Prostate gland (tissue), 2 donors: Measurements from ENCODE around the gene FBXL7. TPM values are rescaled to one million over a fixed set of nuclear protein-coding genes. Genes with fewer than 3 reads are reported as not detected.

Experiments
- DNase-seq: peaks from one replicate; pipeline ENCODE4 v3.0.0-alpha.2; 2019; ENCODE audit warnings: low spot score
- H3K27ac ChIP-seq, 2 donors: fragments of 200-600 bp; sonication (generic); 2 replicates each; pipeline ENCODE4 v1.5.1; 2017 to 2019
- H3K27me3 ChIP-seq: fragments of 200-600 bp; sonication (generic); replicated peaks from 2 replicates; pipeline ENCODE4 v1.5.1; 2019; ENCODE audit not compliant: insufficient read depth
- H3K36me3 ChIP-seq, 2 donors: fragments of 200-600 bp; sonication (generic); 1 replicate in 1 of 2; 2 replicates in 1 of 2; pipeline versions ENCODE4 v1.5.1 to v1.8.1; 2017 to 2019
- H3K4me1 ChIP-seq: fragments of 200-600 bp; sonication (generic); replicated peaks from 2 replicates; pipeline ENCODE4 v1.5.1; 2019
- H3K4me3 ChIP-seq, 2 donors: fragments of 200-600 bp; sonication (generic); 2 replicates each; pipeline ENCODE4 v1.5.1; 2017 to 2019
- H3K9me3 ChIP-seq: fragments of 200-600 bp; sonication (generic); 2 replicates; pipeline ENCODE4 v1.5.1; 2017
- POLR2A ChIP-seq: fragments of 450-650 bp; IDR thresholded peaks from one replicate; pipeline ENCODE4 v1.6.1; 2016; ENCODE audit warnings: antibody characterized with exemption, mild to moderate bottlenecking
- POLR2AphosphoS5 ChIP-seq: sonication (generic); formaldehyde crosslinking; IDR thresholded peaks from one replicate; pipeline ENCODE4 v1.6.1; 2017; ENCODE audit warnings: antibody characterized with exemption
- WGBS: methylation state at CpG from one replicate; pipeline ENCODE4 v1.1.5; 2018; 5-methylcytosine and 5-hydroxymethylcytosine counted together
- intact Hi-C: fragments of 100-400 bp; cut with DNase I; formaldehyde crosslinking; loops from one replicate; pipeline ENCODE4 v1.14.2; 2022
- total RNA-seq, 2 donors: library from RNA; depleted of rRNA; stranded (reverse); fragments of >200 nt; gene quantifications; one replicate each; pipeline ENCODE4 v1.1.0, GENCODE V29; 2016
- TF ChIP-seq, protein P1 (sequence below), 4 experiments: fragments of 200-600 bp in 2 of 4; fragments of 450-650 bp in 2 of 4; sonication (generic) in 2 of 4; IDR thresholded peaks; 1 replicate in 3 of 4; 2 replicates in 1 of 4; pipeline ENCODE4 v1.5.1; 2016 to 2019; ENCODE audit warnings: antibody characterized with exemption in 4 of 4, mild to moderate bottlenecking in 2 of 4, moderate library complexity in 2 of 4

FBXL7 gene
- total RNA-seq, 2 donors from 2014 or later = 21.2 to 24.2 TPM

DNA sequence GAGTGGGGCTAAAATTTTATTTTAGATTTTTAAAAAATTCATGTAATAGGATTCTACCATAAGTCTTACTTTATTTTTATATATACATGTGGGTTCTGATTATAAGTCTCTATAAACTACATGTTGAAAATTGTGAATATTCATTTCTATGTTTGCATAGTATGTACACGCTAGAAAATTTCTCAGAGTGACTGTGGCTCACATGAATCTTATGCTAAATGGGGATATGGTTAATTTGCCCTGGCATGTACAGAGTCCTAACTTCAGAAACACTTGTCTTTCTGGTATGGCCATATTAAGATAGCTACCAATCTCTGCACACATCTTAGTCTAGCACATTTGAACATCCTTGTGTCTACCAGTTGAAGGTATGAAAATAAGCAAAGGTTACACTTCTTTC, 154.8 kb downstream of the FBXL7 start:
- Histone ChIP-seq H3K4me1 (no peaks in the 10 kb centered on the region), H3K36me3 (no peaks in the 10 kb centered on the region), H3K27me3 (no peaks in the 10 kb centered on the region), H3K27ac (no peak overlapping the region), H3K4me3 (no peak overlapping the region), H3K9me3 (no peaks in the 10 kb centered on the region)
- WGBS = 50% methylated on average over 1 of the region's 1 CpG
- intact Hi-C loops = no loop called here
- TF ChIP-seq POLR2A (no peak), POLR2AphosphoS5 (no peak)
- TF ChIP-seq, protein P1, sequence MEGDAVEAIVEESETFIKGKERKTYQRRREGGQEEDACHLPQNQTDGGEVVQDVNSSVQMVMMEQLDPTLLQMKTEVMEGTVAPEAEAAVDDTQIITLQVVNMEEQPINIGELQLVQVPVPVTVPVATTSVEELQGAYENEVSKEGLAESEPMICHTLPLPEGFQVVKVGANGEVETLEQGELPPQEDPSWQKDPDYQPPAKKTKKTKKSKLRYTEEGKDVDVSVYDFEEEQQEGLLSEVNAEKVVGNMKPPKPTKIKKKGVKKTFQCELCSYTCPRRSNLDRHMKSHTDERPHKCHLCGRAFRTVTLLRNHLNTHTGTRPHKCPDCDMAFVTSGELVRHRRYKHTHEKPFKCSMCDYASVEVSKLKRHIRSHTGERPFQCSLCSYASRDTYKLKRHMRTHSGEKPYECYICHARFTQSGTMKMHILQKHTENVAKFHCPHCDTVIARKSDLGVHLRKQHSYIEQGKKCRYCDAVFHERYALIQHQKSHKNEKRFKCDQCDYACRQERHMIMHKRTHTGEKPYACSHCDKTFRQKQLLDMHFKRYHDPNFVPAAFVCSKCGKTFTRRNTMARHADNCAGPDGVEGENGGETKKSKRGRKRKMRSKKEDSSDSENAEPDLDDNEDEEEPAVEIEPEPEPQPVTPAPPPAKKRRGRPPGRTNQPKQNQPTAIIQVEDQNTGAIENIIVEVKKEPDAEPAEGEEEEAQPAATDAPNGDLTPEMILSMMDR (IDR thresholded peaks at IDR 0.05) = no peak
- no peak for DNase-seq

DNA sequence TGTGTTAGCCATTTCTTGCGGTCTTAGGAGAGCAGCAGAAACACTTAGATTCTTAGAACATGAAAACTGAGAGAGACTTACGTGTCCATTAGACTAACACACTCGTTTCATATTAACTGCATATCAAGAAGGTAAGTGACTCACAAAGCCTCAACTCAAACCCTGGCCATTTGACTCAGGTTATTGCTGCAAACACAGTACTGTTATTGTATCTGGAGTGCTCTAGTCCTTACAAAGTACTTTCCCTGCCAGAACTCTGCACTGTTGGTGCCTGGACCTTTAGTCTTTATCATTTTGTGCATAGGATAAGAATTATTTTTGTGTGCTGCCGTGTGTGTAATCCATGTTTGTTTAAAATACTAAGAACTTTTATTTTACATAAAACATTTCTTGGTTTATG, 155.7 kb downstream of the FBXL7 start:
- intact Hi-C loops = no loop called here
- H3K36me3 ChIP-seq = no peaks in the 10 kb centered on the region
- no peak overlapping the region for H3K27ac ChIP-seq
- H3K27me3 ChIP-seq = no peaks in the 10 kb centered on the region
- no peaks in the 10 kb centered on the region for H3K9me3 ChIP-seq
- TF ChIP-seq POLR2AphosphoS5 (no peak), POLR2A (no peak)
- TF ChIP-seq, protein P1 (IDR thresholded peaks at IDR 0.05) = no peak
- H3K4me1 ChIP-seq = no peaks in the 10 kb centered on the region
- no peak overlapping the region for H3K4me3 ChIP-seq
- no peak for DNase-seq
- 95% methylated on average over 4 of the region's 4 CpGs for WGBS

DNA sequence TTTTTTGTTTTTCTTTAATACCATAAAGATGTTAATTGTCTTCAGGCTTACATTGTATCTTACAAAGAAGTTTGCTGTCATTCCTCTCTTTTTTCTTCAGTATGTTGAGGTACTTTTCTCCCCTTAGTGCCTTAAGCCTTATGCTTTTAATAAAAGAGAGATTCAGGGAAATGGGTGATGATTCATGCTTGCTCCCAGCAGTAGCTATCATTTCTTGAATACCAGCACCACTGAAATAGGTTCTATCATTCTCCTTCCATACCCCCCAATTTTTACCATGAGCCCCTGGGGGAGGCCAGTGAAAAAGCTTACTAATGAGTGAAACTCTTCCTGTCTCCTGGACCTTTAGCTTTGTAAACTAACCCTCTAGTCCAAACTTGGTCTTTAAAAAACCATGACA, 165.0 kb downstream of the FBXL7 start:
- H3K9me3 ChIP-seq = no peaks in the 10 kb centered on the region
- DNase-seq = no peak
- TF ChIP-seq POLR2A (no peak), POLR2AphosphoS5 (no peak)
- TF ChIP-seq, protein P1 (IDR thresholded peaks at IDR 0.05) = no peak
- H3K4me1 ChIP-seq = no peaks in the 10 kb centered on the region
- no peak overlapping the region for H3K27ac ChIP-seq
- H3K4me3 ChIP-seq = no peak overlapping the region
- H3K27me3 ChIP-seq = no peaks in the 10 kb centered on the region
- intact Hi-C loops = no loop called here
- no peaks in the 10 kb centered on the region for H3K36me3 ChIP-seq

DNA sequence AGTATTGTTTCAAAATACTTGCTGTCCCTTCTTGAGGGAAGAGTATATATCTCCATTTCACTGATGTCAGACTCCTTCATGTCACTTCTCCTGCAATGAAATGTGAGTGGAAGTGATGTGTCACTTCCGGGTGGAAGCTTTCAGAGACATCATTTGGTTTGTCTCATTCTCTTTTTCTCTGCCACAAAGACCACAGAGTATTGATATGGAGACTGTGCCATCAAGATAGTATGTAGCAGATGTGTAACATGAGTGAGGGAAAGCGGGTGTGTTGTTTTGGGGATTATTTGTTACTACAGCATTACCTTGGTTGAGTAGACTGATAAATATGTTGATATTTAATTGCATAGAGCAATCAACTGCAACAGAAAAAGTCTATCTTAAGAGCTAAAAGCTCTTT, 169.8 kb downstream of the FBXL7 start:
- Histone ChIP-seq H3K27me3 (no peaks in the 10 kb centered on the region), H3K9me3 (no peaks in the 10 kb centered on the region), H3K36me3 (no peaks in the 10 kb centered on the region), H3K4me1 (no peaks in the 10 kb centered on the region), H3K4me3 (no peak overlapping the region), H3K27ac (no peak overlapping the region)
- intact Hi-C loops = no loop called here
- TF ChIP-seq POLR2A (no peak), POLR2AphosphoS5 (no peak)
- TF ChIP-seq, protein P1 (IDR thresholded peaks at IDR 0.05) = no peak
- DNase-seq = no peak
- WGBS = 97% methylated on average over 2 of the region's 2 CpGs

DNA sequence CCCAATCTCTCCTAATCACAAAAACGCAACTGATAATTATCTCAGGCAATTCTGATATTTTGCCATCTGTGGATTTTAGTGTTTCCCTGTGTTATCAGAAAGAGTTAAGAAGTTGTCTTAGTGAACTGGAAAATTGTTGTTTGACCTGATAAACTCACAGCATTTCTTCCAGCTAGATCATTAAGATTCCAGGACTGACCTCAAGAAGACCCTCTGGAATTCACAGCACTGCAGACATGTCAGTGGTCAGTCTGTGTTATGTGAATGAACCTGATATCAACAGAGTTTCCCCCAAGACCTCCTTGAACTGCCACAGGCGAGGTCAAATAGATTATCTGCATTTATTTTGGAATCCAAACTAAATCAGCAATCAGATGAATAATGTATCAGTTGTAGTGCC, 174.7 kb downstream of the FBXL7 start:
- WGBS = 81% methylated on average over 2 of the region's 2 CpGs
- Histone ChIP-seq H3K9me3 (no peaks in the 10 kb centered on the region), H3K36me3 (no peaks in the 10 kb centered on the region), H3K4me3 (no peak overlapping the region), H3K27ac (no peak overlapping the region), H3K27me3 (no peaks in the 10 kb centered on the region), H3K4me1 (no peaks in the 10 kb centered on the region)
- no peak for DNase-seq
- TF ChIP-seq, protein P1 (IDR thresholded peaks at IDR 0.05) = no peak
- TF ChIP-seq POLR2AphosphoS5 (no peak), POLR2A (no peak)
- intact Hi-C loops = no loop called here
